CD4-positive, alpha-beta T cell treated with Interleukin-1 beta for 1 hour (primary cell): Measurements from ENCODE around the gene UBE2Q1.
"Not testable (repeated sequence)": the region's sequence is repeated elsewhere in the genome, so short reads cannot be mapped to it uniquely, and the experiment has no call there.

ENCODE experiments used
- DNase-seq, 2 donors: peaks; one replicate each; pipeline ENCODE4 v3.0.0-alpha.2; 2020 to 2022

Gene UBE2Q1

DNA sequence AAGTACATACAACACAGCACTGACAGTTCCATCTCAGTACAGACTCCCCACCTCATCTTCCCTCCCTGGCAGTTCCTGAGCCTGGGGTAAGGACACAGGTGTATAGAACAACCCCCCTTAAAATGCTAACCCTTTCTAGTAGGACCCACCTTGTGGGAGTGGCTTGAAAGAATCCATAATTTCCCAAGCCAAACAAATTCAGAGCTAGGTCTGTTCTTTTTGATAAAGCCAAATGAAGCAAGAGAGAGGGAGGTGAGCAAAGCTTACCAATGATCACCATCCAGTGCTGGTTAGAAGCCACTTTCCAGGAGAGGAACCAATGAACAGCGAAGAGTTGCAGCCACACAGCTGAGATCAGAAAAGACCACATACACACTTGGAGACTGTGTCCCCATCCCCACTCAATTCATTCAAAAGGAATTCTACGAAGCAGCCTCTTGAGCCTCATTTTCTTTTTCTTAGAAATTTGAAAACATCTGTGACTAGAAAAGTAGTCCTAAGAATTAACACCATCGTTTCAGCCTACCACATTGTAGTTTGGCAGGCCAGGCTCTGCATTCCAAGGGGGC lies 9.2 kb downstream of the UBE2Q1 start:
- no peak for DNase-seq

DNA sequence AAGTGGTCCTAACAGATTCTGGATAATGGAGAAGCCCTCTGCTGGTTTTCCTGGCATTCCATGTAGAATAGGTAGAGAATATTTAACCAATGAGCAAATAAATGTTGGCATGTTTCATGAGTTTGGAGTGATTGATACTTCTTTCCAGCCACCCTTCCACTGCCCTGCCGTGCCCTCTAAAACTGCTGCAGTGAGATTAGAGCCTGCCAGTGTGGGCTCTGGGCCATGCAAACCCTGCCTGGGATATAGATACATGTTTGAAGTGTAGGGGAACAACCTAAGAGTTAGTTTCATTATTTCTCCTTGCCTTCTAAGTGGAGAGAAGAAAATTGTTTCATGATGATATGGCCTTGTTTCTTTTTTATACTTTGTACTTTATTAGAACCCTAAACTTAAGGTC lies 10.4 kb downstream of the UBE2Q1 start:
- no peak for DNase-seq

- no peak for DNase-seq
These were observed 11.2 kb downstream of the UBE2Q1 start for GRCh38 chr1:154547105-154547732.

GRCh38 chr1:154546264-154547063 lies 12.0 kb downstream of the UBE2Q1 start:
- DNase-seq, result peak; percentile 52 to 58

- no peak for DNase-seq
These were observed 17.2 kb downstream of the UBE2Q1 start for GRCh38 chr1:154541231-154541630.

DNA sequence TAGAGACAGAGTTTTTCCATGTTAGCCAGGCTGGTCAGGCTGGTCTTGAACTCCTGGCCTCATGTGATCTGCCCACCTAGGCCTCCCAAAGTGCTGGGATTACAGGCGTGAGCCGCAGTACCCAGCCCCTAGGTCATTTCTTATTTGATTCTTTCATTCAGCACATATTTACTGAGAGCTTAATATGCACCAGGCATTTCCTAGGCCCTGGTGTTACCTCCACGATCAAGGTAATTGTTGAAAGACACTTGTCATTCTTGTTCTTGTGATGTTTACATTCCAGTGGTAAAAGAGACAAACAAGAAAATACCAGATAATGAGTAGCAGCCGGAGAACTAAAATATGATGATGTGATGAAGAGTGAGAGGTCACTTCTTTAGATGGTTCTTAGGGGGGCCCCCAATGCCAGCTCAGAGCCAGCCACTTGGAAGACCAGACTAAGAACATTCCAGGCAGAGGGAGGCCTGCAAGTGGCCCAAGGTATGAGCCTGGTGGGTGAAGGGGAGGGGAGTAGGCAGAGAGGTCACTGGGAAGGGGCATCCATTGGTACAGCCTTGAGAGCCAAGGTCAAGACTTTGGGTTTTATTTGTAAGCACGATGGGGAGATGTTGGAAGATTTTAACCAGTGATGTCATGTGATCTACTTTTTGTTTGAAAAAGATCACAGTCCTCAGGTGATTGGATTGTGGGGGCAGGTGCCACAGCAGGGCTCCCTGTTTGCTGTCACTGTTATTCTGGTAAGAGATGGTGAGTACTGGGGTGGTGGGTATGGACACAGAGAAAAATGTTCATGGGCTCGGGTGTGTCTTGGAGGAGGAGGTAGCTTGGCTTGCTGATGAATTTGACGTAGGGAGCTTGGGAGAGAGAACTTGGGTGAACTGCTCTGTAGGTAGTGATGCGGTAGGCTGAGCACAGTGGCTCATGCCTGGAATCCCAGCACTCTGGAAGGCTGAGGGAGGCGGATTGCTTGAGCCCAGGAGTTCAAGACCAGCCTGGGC lies 18.7 kb downstream of the UBE2Q1 start:
- no peak for DNase-seq

DNA sequence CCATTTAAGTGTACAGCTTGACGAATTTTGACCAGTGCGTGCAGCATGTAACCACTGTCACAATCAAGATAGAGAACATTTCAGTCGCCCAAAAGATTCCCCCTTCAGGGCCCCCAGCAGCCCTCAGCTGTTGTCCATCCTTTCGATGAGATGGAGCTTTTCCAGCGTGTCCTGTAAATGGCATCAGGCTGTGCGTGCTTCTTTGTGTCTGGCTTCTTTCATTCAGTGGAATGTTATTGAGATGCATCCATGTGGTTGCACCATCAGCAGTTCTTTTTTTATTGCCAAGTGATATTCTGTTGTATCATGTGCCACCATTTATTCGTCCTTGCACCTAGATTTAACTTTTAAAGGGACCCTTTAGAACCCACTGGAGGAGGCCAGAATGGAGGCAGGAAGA lies 21.9 kb downstream of the UBE2Q1 start:
- DNase-seq, result no peak

- DNase-seq, result no peak
These were observed 24.3 kb downstream of the UBE2Q1 start for GRCh38 chr1:154533952-154534844.

DNA sequence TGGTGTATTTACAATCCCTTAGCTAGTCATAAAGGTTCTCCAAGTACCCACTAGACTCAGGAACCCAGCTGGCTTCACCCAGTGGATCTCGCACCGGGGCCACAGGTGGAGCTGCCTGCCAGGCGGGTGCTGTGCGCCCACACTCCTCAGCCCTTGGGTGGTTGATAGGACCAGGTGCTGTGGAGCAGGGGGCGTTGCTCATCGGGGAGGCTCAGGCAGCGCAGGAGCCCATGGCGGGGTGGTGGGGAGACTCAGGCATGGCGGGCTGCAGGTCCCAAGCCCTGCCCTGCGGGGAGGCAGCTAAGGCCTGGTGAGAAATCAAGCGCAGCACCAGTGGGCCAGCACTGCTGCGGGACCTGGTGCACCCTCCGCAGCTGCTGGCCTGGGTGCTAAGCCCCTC lies 26.5 kb downstream of the UBE2Q1 start:
- DNase-seq, result not testable (repeated sequence)

- DNase-seq, result no peak
These were observed 29.2 kb downstream of the UBE2Q1 start for GRCh38 chr1:154529308-154529707.

GRCh38 chr1:154527192-154527591 lies 31.3 kb downstream of the UBE2Q1 start:
- no peak for DNase-seq

DNA sequence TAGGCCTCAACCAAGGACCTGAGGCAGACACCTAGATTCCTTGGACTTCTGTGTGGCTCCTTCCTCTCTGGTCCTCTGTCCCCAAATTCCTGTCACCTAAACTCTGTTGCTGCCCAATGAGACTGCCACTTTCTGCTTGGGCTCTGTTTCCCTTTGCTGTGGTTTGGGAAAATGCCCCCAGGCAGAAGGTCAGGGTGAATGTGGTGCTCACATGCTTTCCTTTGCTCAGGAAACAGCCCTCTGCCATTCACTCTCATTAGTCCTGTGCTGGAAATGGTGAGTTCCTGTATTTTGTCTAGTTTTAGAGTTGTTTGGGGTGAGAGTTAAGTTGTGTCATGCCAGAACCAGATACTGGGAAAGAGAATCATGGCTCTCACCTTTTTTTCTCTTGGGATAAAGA lies 33.6 kb downstream of the UBE2Q1 start:
- no peak for DNase-seq

GRCh38 chr1:154521695-154522094 lies 36.8 kb downstream of the UBE2Q1 start:
- no peak for DNase-seq

DNA sequence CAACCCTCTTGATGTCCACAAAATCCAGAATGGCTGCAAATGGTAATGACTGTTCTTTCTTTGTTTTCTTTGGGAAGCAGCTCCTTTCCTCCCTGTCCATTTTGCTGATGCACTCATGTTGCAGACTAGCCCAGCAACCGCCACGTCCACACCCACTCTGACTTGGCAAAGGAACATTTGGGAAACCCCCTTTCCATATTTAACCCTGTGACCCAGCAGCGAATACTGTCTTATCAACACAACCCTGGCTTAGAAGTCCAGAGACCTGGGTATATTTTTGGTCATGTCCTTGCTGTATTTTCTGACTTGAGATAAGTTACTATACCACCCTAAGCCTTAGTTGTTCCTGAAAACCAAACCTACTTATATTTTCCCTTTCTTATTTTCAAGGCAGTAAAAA lies 38.1 kb downstream of the UBE2Q1 start:
- no peak for DNase-seq

GRCh38 chr1:154519591-154519991 lies 38.9 kb downstream of the UBE2Q1 start:
- DNase-seq, result no peak

DNA sequence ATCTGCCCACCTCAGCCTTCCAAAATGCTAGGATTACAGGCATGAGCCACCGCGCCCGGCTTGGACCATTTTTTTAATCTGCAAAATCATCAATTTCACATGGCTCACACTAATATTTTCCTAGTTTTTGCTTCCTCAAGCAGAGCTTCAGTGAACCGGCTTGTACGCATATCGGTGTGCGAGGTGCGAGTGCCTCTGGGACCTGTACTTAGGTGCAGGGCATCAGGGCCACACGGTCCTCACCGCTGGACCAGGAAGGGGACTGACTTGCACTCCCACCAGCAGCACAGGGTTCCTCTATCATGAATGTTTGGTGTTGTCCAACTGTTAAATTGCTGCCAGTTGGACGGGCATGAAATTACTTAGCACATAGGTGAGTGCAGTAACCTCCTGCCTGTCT lies 40.8 kb downstream of the UBE2Q1 start:
- DNase-seq, result no peak

DNA sequence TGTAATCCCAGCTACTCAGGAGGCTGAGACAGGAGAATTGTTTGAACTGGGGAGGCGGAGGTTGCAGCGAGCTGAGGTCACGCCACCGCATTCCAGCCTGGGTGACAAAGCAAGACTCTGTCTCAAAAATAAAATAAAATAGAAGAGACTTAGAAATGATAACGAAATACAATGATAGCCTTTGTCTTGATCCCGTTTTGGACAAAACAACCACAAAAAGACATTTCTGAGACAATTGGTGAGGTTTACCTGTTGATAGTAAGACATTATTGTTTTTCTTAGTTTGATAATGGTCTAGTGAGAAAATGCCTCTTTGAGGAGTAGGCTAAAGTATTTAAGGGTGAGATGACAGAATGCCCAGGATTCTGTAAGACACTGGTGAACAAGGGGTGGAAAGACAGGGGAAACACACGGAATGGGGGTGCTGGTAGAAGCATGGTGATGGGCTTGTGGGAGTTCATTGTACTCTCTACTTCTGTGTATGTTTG lies 44.4 kb downstream of the UBE2Q1 start:
- no peak for DNase-seq

DNA sequence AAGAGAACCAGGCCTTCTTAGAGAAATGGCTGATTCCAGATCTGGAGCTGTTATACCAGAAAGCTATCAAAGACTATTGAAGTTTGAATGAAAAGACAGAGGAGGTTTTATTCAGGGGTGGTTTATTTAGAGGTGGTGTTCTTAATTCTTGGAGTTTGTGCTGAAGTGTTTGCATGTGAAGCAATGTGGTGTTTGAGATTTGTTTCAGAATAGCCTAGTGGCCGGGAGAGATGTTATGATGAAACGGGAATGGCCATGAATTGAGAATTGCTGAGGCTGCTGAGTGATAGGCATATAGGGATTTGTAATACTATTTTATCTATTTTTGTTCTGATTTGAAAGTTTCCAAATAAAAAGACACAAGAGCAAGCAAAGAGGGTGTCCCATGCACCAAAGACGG lies 45.7 kb downstream of the UBE2Q1 start:
- DNase-seq, result no peak

DNA sequence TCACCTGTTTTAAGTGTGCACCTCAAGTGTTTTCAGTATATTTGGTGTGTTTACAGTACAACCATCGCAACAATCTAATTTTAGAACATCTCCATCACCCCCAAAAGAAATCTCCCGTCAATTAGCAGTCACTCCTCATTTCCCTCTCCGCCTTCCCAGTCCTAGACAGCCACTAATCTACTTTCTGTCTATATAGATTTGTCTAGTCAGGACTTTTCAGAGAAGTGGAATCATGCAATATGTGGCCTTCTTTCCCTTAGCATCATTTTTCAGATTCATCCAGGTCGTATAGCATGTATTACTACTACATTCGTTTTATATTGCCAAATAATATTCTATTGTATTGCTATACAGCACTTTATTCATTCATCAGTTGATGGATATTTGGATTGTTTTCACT lies 54.6 kb downstream of the UBE2Q1 start:
- no peak for DNase-seq

DNA sequence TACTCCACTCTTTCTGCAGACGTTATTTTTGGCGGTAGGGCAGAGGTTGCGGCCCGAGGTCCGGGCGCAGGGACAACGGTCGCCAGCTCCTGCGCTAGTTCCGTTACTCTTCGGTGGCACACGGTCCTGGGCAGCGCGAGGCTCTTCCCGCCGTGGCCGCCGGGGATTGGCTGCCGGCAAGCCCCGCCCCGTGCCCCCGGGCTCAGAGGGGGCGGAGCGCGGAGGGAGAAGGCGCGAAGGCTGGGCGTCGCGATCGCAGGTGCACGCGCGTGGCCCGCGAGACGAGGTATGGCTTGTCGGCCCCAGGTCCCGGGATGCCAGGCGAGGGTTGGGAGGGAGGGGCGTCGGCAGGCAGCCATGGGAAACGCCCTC lies 55.7 kb downstream of the UBE2Q1 start:
- DNase-seq, result no peak

- peak in 1 of 2 donors; percentile 13 for DNase-seq
These were observed 56.3 kb downstream of the UBE2Q1 start, which contains the start of the genes SHE and TDRD10 for GRCh38 chr1:154502066-154502743. SHE (minus strand) TSS chr1:154502412; CDS start chr1:154502026, 386 bp downstream. TDRD10 (plus strand) TSS chr1:154502219; CDS start chr1:154506904, 4,685 bp downstream.
